ENCODE measurements around the gene NRXN3. TPM values are rescaled to one million over a fixed set of nuclear protein-coding genes. Genes with fewer than 3 reads are reported as not detected.

The NRXN3 gene
- total and polyA plus RNA-seq, 2 experiments from 2014 or later, result 5.7 to 7.1 TPM

GRCh38 chr14:79840103-79840502 is 1669.9 kb downstream of the NRXN3 start:
- Histone ChIP-seq H2AFZ (no peak overlapping the region), H3K36me3 (replicated peaks; ENCODE audit: insufficient read depth, low read depth) (no peaks in the 10 kb centered on the region), H3K79me2 (no peaks in the 10 kb centered on the region), H3K9me3 (ENCODE audit: low read depth) (no peaks in the 10 kb centered on the region), H3K27me3 (no peaks in the 10 kb centered on the region), H3K4me2 (no peak overlapping the region), H3K9me2 (replicated peaks; ENCODE audit: insufficient read depth) (no peaks in the 10 kb centered on the region), H4K20me1 (ENCODE audit: insufficient read depth, poor library complexity, severe bottlenecking) (no peaks in the 10 kb centered on the region), H3K4me3 (no peak overlapping the region), H3K27ac (no peak overlapping the region), H3K4me1 (ENCODE audit: insufficient read depth) (no peaks in the 10 kb centered on the region)
- no peak for DNase-seq (ENCODE audit: low spot score)
- TF ChIP-seq EZH2phosphoT487 (IDR thresholded peaks at IDR 0.05; ENCODE audit: low read depth, severe bottlenecking, unreplicated experiment) (no peak), CTCF (IDR thresholded peaks at IDR 0.05; ENCODE audit: poor library complexity) (no peak), EZH2 (IDR thresholded peaks at IDR 0.05; ENCODE audit: borderline replicate concordance) (no peak)

GRCh38 chr14:79840831-79841230 is 1670.7 kb downstream of the NRXN3 start:
- Histone ChIP-seq H3K36me3 (replicated peaks; ENCODE audit: insufficient read depth, low read depth) (no peaks in the 10 kb centered on the region), H3K4me2 (no peak overlapping the region), H3K4me1 (ENCODE audit: insufficient read depth) (no peaks in the 10 kb centered on the region), H3K79me2 (no peaks in the 10 kb centered on the region), H3K9me3 (ENCODE audit: low read depth) (no peaks in the 10 kb centered on the region), H3K4me3 (no peak overlapping the region), H2AFZ (no peak overlapping the region), H3K9me2 (replicated peaks; ENCODE audit: insufficient read depth) (no peaks in the 10 kb centered on the region), H3K27ac (no peak overlapping the region), H3K27me3 (no peaks in the 10 kb centered on the region), H4K20me1 (ENCODE audit: insufficient read depth, poor library complexity, severe bottlenecking) (no peaks in the 10 kb centered on the region)
- TF ChIP-seq EZH2 (IDR thresholded peaks at IDR 0.05; ENCODE audit: borderline replicate concordance) (no peak), EZH2phosphoT487 (IDR thresholded peaks at IDR 0.05; ENCODE audit: low read depth, severe bottlenecking, unreplicated experiment) (no peak), CTCF (IDR thresholded peaks at IDR 0.05; ENCODE audit: poor library complexity) (no peak)
- DNase-seq (ENCODE audit: low spot score), result no peak
- WGBS (ENCODE audit: low lambda C conversion rate, missing lambda C conversion rate), result 28% methylated on average over 2 of the region's 2 CpGs

- H3K79me2 ChIP-seq, result no peaks in the 10 kb centered on the region
- H3K27me3 ChIP-seq, result no peaks in the 10 kb centered on the region
- no peaks in the 10 kb centered on the region for H3K9me3 ChIP-seq (ENCODE audit: low read depth)
- H4K20me1 ChIP-seq (ENCODE audit: insufficient read depth, poor library complexity, severe bottlenecking), result no peaks in the 10 kb centered on the region
- H3K4me3 ChIP-seq, result no peak overlapping the region
- H3K4me2 ChIP-seq, result no peak overlapping the region
- no peaks in the 10 kb centered on the region for H3K36me3 ChIP-seq (replicated peaks; ENCODE audit: insufficient read depth, low read depth)
- no peak overlapping the region for H2AFZ ChIP-seq
- no peak overlapping the region for H3K27ac ChIP-seq
- TF ChIP-seq CTCF (IDR thresholded peaks at IDR 0.05; ENCODE audit: poor library complexity) (no peak), EZH2 (IDR thresholded peaks at IDR 0.05; ENCODE audit: borderline replicate concordance) (no peak), EZH2phosphoT487 (IDR thresholded peaks at IDR 0.05; ENCODE audit: low read depth, severe bottlenecking, unreplicated experiment) (no peak)
- H3K9me2 ChIP-seq (replicated peaks; ENCODE audit: insufficient read depth), result no peaks in the 10 kb centered on the region
- WGBS (ENCODE audit: low lambda C conversion rate, missing lambda C conversion rate), result 49% methylated on average over 3 of the region's 3 CpGs
- no peaks in the 10 kb centered on the region for H3K4me1 ChIP-seq (ENCODE audit: insufficient read depth)
- no peak for DNase-seq (ENCODE audit: low spot score)
These were observed 1671.3 kb downstream of the NRXN3 start for GRCh38 chr14:79841433-79841832.

GRCh38 chr14:79842270-79842669 is 1672.1 kb downstream of the NRXN3 start:
- peak; percentile 58 for DNase-seq (ENCODE audit: low spot score)
- Histone ChIP-seq H3K36me3 (replicated peaks; ENCODE audit: insufficient read depth, low read depth) (no peaks in the 10 kb centered on the region), H3K9me3 (ENCODE audit: low read depth) (no peaks in the 10 kb centered on the region), H2AFZ (no peak overlapping the region), H3K9me2 (replicated peaks; ENCODE audit: insufficient read depth) (no peaks in the 10 kb centered on the region), H3K27me3 (no peaks in the 10 kb centered on the region), H3K27ac (no peak overlapping the region), H3K4me3 (no peak overlapping the region), H3K79me2 (no peaks in the 10 kb centered on the region), H3K4me2 (no peak overlapping the region), H3K4me1 (ENCODE audit: insufficient read depth) (no peaks in the 10 kb centered on the region), H4K20me1 (ENCODE audit: insufficient read depth, poor library complexity, severe bottlenecking) (no peaks in the 10 kb centered on the region)
- WGBS (ENCODE audit: low lambda C conversion rate, missing lambda C conversion rate), result 61% methylated on average over 3 of the region's 3 CpGs
- TF ChIP-seq EZH2 (IDR thresholded peaks at IDR 0.05; ENCODE audit: borderline replicate concordance), result no peak
- no peak for TF ChIP-seq EZH2phosphoT487 (IDR thresholded peaks at IDR 0.05; ENCODE audit: low read depth, severe bottlenecking, unreplicated experiment)
- TF ChIP-seq CTCF (IDR thresholded peaks at IDR 0.05; ENCODE audit: poor library complexity), result no peak
